Stimulated activated CD4-positive, alpha-beta T cell treated with anti-CD3 and anti-CD28 coated beads, Interleukin-1b, Interleukin-23, amount 100 ng/mL, for 1 hour (primary cell): ENCODE data around the gene LRRC51.
"Not testable (repeated sequence)": the region's sequence is repeated elsewhere in the genome, so short reads cannot be mapped to it uniquely, and the experiment has no call there.

ENCODE experiments used
- DNase-seq, 2 donors: peaks; one replicate each; pipeline ENCODE4 v3.0.0-alpha.2; 2020; ENCODE audit warnings: low read depth in 2 of 2

LRRC51 gene

DNA sequence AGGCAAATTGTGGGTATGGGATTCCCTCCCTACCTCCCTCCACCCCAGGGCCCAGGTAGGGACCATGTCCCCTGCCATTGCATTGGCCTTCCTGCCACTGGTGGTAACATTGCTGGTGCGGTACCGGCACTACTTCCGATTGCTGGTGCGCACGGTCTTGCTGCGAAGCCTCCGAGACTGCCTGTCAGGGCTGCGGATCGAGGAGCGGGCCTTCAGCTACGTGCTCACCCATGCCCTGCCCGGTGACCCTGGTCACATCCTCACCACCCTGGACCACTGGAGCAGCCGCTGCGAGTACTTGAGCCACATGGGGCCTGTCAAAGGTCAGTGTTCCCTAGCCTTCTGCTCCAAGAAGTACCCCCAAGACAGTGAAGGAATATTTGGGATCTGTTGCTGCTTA is 25.2 kb downstream of the LRRC51 start, which contains the start of gene TOMT:
TOMT (plus strand) TSS at position 37 of the 400 bp plus-strand sequence; CDS start at position 65, 28 bp downstream.
- DNase-seq, result no peak

DNA sequence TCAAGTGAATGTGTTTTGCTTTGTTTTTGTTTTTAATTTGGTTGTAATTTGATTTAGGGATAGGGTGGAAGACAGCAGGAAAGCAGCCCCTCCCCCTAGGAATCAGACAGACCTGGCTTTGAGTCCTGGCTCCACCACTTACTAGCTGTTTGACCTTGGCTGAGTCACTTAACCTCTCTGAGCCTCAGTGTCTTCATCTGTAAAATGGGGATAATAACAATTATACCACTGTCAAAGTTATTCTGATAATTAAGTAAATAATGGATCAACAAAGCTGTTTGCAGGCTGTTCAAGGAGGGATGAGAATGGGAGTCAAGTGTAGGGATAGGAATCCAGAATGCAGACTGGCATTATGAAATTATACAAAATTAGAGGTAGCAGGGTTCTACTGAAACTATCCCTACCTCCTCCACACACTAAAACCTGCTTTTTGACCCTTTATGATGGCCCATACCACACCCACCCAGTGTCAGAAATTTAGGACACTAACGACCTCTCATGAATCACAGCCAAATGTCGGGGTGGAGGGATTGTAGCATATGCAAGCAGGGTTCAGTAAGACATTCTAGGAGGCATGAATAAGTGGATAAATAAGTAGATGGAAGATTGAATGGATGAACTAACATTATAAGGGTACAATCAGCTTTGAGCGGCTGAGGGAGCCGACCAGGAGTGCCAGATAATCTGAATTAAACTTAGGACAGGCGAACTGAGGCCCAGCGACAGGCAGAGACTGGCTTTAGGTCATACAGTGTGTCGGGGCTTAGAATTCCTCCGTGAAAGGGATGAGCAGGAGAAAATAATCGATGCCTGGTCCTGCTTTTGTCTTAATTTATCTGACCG is 30.9 kb downstream of the LRRC51 start:
- no peak for DNase-seq

GRCh38 chr11:72112143-72112977 is 31.7 kb downstream of the LRRC51 start, which contains the start of gene ANAPC15:
TSS of gene ANAPC15 (minus strand) at chr11:72112695. CDS start at chr11:72111276, 1,419 bp downstream.
- DNase-seq, result peak; percentile 91 to 97

DNA sequence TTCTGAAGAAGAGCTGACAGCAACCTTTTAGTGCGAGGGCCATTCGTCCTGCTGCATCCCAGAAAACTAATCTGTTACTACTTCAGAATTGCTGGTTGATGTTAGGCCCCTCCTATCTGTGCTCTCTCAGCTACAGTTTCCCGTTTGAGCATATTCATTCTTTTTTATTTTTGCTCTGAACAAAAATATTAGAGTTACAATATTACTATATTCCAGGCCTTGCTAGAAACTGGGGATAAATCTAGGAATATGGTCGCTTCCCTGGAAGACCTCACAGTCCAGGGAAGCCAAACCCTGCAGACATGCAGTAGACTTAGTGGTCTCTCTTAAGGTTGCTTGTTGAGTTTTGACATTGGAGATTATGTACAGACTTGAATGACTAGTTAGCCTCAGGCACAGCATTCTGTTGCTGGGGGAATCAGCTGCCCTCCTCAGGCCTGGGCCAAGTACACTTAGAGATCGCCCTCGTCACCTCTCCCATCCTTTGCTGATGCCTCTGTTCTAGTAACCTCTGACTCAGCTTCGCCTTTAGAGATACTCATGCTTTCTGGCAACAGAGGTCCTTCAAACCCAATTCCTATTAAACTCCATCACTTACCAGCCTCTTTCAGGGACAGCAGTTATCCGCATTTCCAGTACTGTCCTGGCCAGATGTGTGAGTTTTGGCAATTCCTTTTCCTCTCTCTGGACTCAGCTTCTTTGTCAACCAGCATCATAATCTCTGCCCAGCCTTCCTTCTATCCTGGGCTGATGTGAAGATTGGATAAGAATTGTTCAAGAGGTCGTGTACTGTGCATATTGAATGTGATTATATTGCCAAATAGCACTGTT is 32.5 kb downstream of the LRRC51 start:
- DNase-seq, result no peak

DNA sequence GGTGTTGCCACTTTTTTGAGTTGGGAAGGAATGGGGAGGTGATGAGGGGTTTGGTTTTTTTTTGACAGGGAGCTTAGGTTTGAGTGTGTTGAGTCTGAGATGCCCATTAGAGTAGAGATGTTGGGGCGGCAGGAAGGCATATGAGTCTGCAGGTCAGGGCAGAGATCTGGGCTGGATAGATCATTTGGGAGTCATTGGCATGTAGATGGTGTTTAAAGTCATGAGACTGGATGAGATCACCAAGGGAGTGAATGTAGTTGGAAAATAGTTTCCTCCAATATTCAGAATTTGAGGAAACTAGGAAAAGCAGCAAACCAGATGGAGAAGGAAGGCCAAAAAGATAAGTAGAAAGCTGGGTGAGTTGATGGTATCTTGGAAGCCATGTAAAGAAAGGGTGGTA is 33.9 kb downstream of the LRRC51 start:
- DNase-seq, result no peak

DNA sequence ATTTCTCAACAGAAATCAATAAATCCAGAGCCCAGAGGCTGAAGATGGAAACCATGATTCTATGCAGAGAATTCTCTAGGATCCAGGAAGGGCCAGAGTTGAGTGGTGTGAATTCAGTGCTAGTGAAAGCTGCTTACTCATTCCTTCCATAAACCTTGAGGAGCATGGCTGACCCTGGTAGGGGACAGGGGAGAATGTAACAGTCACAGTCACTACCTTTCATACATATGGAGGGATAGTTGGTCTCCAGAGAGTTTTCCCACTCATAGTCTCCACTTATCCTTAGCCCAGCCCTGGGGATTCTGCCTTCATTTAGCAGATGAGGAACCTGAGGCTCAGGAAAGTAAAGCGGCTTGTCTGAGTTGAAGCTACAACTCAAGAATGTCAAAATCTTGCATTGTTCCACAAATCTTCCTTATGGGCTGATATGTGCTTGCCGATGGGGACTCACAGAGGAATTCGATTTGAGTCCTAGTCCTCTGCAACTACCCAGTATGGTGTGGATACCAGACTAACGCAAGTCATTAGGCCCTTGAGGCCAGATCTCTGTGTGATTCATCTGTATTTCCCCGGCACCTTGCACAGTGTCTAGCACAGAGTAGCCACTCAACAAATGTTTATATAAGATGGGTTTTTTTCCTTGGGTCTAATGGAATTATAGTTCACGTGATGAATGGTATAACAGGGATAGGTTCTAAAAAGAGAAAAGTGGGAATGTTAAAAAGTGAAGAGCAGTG is 35.5 kb downstream of the LRRC51 start:
- DNase-seq, result no peak

GRCh38 chr11:72119198-72119597 is 38.5 kb downstream of the LRRC51 start:
- DNase-seq, result no peak

DNA sequence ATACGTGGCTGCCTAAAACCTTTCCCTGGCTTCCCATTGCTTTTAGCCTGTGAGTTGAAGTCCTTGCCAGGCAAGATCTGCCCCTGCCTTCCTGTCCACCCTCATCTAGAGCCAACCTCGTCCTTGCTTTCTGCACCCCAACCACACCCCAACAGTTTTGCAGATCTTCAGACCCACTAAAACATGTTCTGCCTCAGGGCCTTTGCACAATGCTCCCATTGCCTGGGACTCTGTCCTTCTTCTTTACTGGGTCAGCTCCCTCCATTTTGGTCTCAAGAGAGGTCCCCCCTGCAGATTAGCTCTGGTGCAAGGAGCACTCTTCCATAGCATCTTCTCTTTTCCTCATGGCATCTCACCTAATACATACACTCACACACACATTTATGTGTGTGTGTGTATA is 40.3 kb downstream of the LRRC51 start:
- no peak for DNase-seq

DNA sequence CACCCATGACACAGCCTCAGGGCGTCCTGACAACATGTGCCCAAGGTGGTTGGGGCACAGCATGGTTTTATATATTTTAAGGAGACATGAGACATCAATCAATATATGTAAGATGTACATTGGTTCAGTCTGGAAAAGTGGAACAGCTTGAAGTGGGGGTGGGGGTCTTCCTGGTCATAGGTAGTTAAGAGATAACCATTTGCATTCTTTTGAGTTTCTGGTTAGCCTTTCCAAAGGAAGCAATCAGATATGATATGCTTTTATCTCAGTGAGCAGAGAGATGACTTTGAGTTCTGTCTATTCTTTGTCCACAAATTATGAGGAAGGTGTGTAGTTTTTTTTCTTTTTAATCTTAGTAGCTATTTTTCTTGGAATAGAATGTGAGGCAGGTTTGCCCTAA is 42.0 kb downstream of the LRRC51 start:
- no peak for DNase-seq

GRCh38 chr11:72123117-72123653 is 42.5 kb downstream of the LRRC51 start:
- DNase-seq, result no peak

- DNase-seq, result no peak
Observed at GRCh38 chr11:72124046-72124445, 43.4 kb downstream of the LRRC51 start.

DNA sequence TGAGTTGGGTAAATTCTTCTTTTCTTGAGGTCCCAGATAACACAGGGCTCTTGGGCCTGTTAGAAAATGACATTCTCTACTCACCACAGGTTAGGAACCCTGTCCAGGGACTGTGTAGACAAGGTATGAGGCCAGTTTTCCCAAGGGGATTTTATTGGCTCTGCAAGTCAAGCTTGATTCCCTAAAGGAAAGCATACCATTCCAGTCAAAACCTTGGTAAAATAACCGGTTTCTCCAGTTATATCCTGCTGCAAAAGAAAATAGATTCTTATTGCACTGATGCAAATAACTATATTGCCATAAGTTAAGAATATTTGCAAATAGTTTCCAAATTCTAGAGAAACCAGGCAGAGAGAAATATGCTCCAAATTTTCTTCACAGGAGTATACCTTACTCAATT is 45.3 kb downstream of the LRRC51 start:
- no peak for DNase-seq

DNA sequence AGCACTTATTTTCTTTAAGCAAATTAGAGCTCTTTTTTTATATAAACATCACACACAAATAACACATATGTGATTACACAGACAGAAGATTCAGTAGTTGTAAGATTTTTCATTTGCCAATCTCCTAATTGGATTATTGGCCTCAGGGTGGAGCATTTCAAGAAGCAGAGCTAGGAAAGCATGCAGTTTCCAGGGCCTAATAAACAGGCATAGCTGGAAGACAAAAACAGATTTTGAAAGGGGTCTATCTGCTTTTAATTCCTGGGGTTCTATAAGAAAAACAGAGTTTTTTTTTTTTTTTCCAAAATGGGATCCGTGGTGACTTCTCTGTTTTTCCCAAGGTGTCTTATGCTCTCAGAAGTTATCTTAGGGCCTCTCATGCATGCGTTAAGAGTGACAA is 47.3 kb downstream of the LRRC51 start:
- no peak for DNase-seq

DNA sequence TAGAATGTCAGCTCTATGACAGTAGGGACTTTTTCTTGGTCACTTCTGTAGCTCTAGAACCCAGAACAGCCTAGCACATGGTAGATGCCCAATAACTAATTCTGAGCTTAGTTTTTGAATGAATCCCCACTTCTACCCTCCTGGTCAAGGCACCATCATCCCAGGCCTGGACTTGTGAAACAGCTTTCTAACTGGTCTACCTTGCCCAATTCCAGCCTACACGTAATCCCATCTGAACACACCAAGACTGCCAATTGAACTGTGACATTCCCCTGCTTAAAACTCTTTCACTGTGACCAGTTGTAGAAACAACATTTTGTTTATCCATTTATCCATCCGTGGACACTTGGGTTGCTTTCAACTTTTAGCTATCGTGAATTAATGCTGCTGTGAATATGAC is 48.7 kb downstream of the LRRC51 start:
- no peak for DNase-seq

DNA sequence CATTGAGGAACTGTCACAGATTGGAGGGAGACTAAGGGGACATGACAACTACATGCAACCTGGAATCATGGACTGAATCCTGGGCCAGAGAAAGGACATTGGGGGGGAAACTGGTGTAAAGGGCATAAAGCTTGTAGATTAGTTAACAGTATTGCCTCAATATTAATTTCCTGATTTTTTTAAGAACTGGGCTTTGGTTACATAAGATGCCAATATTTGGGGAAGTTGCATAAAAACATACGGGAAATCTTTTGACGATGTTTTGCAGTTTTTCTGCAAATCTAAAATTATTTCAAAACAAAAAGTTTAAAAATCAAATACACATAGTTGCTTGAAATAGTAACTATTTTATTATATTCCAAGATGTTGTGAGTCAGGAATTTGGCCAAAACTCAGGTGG is 52.0 kb downstream of the LRRC51 start:
- DNase-seq, result no peak

- DNase-seq, result not testable (repeated sequence)
Observed at GRCh38 chr11:72135473-72135872, 54.8 kb downstream of the LRRC51 start, which contains the start of gene FOLR3. TSS of gene FOLR3 (plus strand) at chr11:72135725. CDS start at chr11:72135953, 228 bp downstream.

GRCh38 chr11:72135891-72136683 is 55.4 kb downstream of the LRRC51 start:
- no peak for DNase-seq

DNA sequence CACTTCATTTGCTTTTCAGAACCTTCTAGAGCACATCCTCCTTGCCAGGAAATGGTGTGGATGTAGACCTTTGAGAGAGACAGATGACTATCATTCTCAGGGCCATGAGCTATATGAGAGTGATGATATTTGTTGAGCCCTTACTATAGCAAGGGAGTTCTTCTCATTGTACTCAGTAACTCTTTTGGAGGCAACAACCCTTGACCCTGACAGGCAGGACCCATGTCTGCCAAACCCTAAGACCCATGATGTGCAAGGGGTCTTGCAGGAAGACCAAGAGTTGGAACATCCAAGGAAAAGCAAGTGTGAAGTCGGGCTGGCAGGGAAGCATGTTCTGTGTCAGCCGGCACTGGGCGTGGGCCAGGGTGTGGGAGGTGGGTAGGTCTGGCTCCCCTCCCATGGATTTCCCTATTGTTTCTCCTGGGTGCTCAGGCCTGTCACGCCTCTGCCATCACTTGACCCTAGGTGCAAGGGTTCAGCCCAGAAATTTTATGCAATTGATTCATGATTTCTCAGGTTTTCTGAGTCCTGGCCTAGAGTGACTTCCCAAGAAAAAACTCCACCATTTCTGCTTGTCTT is 56.1 kb downstream of the LRRC51 start:
- no peak for DNase-seq

DNA sequence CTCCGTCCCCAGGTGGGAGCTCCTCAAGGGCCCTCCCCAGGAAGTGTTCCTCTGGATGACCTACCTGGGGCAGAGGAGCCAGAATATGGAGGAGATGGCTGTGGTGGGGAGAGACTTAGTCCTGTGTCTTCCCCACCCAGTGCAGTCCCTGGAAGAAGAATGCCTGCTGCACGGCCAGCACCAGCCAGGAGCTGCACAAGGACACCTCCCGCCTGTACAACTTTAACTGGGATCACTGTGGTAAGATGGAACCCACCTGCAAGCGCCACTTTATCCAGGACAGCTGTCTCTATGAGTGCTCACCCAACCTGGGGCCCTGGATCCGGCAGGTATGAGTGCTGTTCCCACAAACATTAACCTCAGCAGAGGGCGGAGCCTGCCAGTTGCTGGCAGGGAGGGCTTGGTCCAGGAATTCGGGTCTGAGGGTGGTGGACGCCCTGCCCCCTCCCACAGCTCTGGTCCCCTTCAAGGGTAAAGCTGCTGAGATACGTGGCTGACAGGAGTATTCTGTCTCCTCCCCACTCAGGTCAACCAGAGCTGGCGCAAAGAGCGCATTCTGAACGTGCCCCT is 58.3 kb downstream of the LRRC51 start:
- no peak for DNase-seq
